22Rv1 (cell line): ENCODE measurements around the gene KRTAP12-3.

Experiments used
- CTCF ChIP-seq: fragments of 450-650 bp; IDR thresholded peaks from 2 replicates; pipeline ENCODE4 v1.5.1; 2017; ENCODE audit warnings: mild to moderate bottlenecking
- ZFX ChIP-seq: fragments of 450-650 bp; IDR thresholded peaks from 2 replicates; pipeline ENCODE4 v1.6.1; 2017; ENCODE audit warnings: antibody characterized with exemption, borderline replicate concordance

DNA sequence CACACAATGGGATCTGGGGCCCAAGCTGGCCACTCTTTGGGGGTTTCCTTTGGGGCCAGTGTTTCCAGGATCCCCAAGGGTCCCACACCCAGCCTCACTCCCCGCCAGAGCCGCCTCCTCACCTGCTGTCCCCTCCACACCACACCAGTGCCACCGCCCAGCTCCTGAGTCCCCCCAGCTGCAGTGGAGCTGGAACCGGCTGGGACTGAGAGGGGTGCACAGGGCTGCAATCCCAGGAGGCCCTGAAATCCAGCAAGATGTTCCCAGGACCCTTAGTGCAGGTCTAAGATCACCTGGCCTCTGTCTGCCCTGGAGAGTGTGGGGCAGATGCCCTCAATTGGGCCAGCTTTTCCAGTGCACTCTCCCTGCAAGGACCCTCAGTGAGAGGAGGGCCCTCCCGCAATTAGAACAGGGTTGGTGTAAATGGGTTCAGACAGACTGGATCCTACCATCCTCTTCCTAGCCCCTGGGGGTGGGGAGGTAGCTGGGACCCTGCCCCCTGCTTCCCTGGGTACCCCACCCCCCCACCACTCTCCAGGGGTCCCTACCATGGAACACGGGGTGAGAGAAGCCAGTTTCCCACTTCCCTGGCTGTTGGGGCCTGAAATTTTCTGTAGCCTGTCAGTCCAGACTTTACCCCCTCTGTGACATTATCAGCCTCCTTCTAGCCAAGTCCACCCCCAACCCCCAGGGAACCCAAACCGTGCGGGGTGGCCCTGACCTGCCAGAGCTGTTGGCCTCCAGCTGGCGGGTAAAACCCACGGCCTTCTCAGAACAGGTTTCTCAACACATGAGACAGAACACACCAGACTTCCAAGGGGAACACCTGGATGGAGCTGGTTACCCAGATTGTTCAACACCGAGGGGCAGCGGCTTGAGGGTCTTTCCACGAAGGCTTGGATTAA is 46.3 kb downstream of the KRTAP12-3 start:
- TF ChIP-seq CTCF (no peak), ZFX (no peak)
